Kasumi-1 (cell line): Measurements from ENCODE around the gene IL18.
"Not testable (repeated sequence)": the region's sequence is repeated elsewhere in the genome, so short reads cannot be mapped to it uniquely, and the experiment has no call there.

Experiments
- DNase-seq, 2 experiments: peaks; one replicate each; lab custom pipeline; 2025; lab: John Stamatoyannopoulos, UW

IL18 gene

GRCh38 chr11:112172362-112172994, 8.6 kb upstream of the IL18 start:
- no peak for DNase-seq

GRCh38 chr11:112167145-112167544, 3.3 kb upstream of the IL18 start, which contains the start of gene TEX12:
Gene TEX12, plus strand, starts transcription at chr11:112167372. Its CDS starts 1,897 bp downstream, at chr11:112169269.
- DNase-seq: no peak

GRCh38 chr11:112166562-112166961, 2.7 kb upstream of the IL18 start:
- DNase-seq: no peak

- DNase-seq: no peak
Observed at GRCh38 chr11:112165049-112165448, 1.2 kb upstream of the IL18 start.

GRCh38 chr11:112162761-112163546, 940 bp downstream of the IL18 start:
- no peak for DNase-seq

- not testable (repeated sequence) for DNase-seq
Observed at GRCh38 chr11:112162200-112162599, 1.7 kb downstream of the IL18 start.

GRCh38 chr11:112161012-112161411, 2.9 kb downstream of the IL18 start:
- DNase-seq: no peak

GRCh38 chr11:112160091-112160848, 3.6 kb downstream of the IL18 start:
- DNase-seq: no peak

- DNase-seq: no peak
Observed at GRCh38 chr11:112159098-112160065, 4.5 kb downstream of the IL18 start.

- DNase-seq: no peak
Observed at GRCh38 chr11:112156956-112157766, 6.7 kb downstream of the IL18 start.

- no peak for DNase-seq
Observed at GRCh38 chr11:112156153-112156955, 7.5 kb downstream of the IL18 start.

- no peak for DNase-seq
Observed at GRCh38 chr11:112150517-112150916, 13.4 kb downstream of the IL18 start.

GRCh38 chr11:112143597-112143996, 20.3 kb downstream of the IL18 start:
- no peak for DNase-seq

GRCh38 chr11:112134473-112134872, 29.4 kb downstream of the IL18 start:
- no peak for DNase-seq

GRCh38 chr11:112132737-112133136, 31.2 kb downstream of the IL18 start:
- DNase-seq: no peak

GRCh38 chr11:112129656-112130055, 34.2 kb downstream of the IL18 start:
- peak; percentile 72 to 79 for DNase-seq

GRCh38 chr11:112128483-112129121, 35.3 kb downstream of the IL18 start:
- no peak for DNase-seq

GRCh38 chr11:112127056-112127455, 36.8 kb downstream of the IL18 start:
- DNase-seq: no peak

- DNase-seq: no peak
Observed at GRCh38 chr11:112123129-112123528, 40.8 kb downstream of the IL18 start.
